OCI-LY7 (cell line): ENCODE results near the gene B3GNT5.

Experiments
- EZH2phosphoT487 ChIP-seq: fragments of 200-600 bp; sonication (generic); IDR thresholded peaks from 2 replicates; pipeline ENCODE4 v1.6.1; 2018; ENCODE audit warnings: low read depth, borderline replicate concordance, mild to moderate bottlenecking, mixed run types, antibody characterized with exemption, low read length, moderate library complexity, mixed read lengths
- TF ChIP-seq, protein P1 (sequence below): fragments of 200-600 bp; sonication (generic); conservative IDR thresholded peaks from 2 replicates; pipeline ENCODE4 v1.5.1; 2014; ENCODE audit warnings: mild to moderate bottlenecking, antibody characterized with exemption, low read length, moderate library complexity, mixed read lengths

DNA sequence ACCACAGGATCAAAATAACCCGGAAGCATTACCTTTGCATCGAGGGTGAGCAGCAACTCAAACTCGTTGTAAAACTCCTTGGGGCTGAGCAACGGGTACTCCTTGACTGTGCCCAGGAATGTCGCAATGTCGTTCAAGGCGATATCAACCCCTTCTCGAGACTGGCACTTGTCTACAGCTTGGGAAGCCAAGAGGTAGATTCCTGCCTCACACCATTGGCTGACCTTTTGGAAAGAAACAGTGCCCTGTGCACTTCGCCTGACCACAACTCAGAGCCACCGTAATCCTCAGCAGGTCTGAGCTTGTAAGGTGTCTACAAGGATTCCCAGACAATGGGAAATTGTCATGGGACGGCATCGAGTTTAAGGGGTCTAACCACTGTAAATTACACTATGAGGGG lies 43.9 kb downstream of the B3GNT5 start:
- TF ChIP-seq, protein P1, sequence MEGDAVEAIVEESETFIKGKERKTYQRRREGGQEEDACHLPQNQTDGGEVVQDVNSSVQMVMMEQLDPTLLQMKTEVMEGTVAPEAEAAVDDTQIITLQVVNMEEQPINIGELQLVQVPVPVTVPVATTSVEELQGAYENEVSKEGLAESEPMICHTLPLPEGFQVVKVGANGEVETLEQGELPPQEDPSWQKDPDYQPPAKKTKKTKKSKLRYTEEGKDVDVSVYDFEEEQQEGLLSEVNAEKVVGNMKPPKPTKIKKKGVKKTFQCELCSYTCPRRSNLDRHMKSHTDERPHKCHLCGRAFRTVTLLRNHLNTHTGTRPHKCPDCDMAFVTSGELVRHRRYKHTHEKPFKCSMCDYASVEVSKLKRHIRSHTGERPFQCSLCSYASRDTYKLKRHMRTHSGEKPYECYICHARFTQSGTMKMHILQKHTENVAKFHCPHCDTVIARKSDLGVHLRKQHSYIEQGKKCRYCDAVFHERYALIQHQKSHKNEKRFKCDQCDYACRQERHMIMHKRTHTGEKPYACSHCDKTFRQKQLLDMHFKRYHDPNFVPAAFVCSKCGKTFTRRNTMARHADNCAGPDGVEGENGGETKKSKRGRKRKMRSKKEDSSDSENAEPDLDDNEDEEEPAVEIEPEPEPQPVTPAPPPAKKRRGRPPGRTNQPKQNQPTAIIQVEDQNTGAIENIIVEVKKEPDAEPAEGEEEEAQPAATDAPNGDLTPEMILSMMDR, result no peak
- no peak for TF ChIP-seq EZH2phosphoT487
